Loucy (cell line): ENCODE data around the gene VGF.
A peak's percentile ranks its signal among the peaks of the same experiment; 100 is the strongest.

Source experiments
- H2AFZ ChIP-seq: fragments of 200-600 bp; sonication (generic); 2 replicates; pipeline ENCODE4 v1.6.0; 2016; ENCODE audit warnings: antibody characterized with exemption, mild to moderate bottlenecking, low read length, moderate library complexity
- H3F3A ChIP-seq: fragments of 200-600 bp; 2 replicates; pipeline ENCODE4 v1.6.0; 2016; ENCODE audit warnings: antibody characterized with exemption, low read depth, mild to moderate bottlenecking
- H3K27me3 ChIP-seq: fragments of 200-600 bp; sonication (generic); 2 replicates; pipeline ENCODE4 v1.6.1; 2014; ENCODE audit warnings: low read length, mild to moderate bottlenecking; ENCODE audit not compliant: insufficient read depth, poor library complexity, severe bottlenecking
- H3K36me3 ChIP-seq: fragments of 200-600 bp; sonication (generic); 2 replicates; pipeline ENCODE4 v1.6.1; 2016; ENCODE audit warnings: low read length; ENCODE audit not compliant: insufficient read depth
- H3K4me1 ChIP-seq: fragments of 200-600 bp; sonication (generic); 2 replicates; pipeline ENCODE4 v1.5.1; 2014; ENCODE audit warnings: low read length, mild to moderate bottlenecking; ENCODE audit not compliant: insufficient read depth, poor library complexity, severe bottlenecking
- H3K4me2 ChIP-seq: fragments of 200-600 bp; sonication (generic); 2 replicates; pipeline ENCODE4 v1.6.0; 2014; ENCODE audit warnings: antibody characterized with exemption, low read length, low read depth, mild to moderate bottlenecking; ENCODE audit not compliant: poor library complexity, severe bottlenecking
- H3K4me3 ChIP-seq: fragments of 200-600 bp; sonication (generic); 2 replicates; pipeline ENCODE4 v1.5.1; 2014; ENCODE audit warnings: low read length, mild to moderate bottlenecking, mixed read lengths; ENCODE audit not compliant: poor library complexity, severe bottlenecking
- H3K79me2 ChIP-seq: fragments of 200-600 bp; sonication (generic); 2 replicates; pipeline ENCODE4 v1.6.1; 2014; ENCODE audit warnings: low read length; ENCODE audit not compliant: insufficient read depth
- H3K9ac ChIP-seq: fragments of 200-600 bp; sonication (generic); 2 replicates; pipeline ENCODE4 v1.6.0; 2014; ENCODE audit warnings: mild to moderate bottlenecking, low read depth, low read length, moderate library complexity; ENCODE audit not compliant: poor library complexity, severe bottlenecking
- H3K9me2 ChIP-seq: fragments of 200-600 bp; sonication (generic); replicated peaks from 2 replicates; pipeline ENCODE4 v1.6.1; 2016; ENCODE audit warnings: low read depth, low read length, mixed read lengths
- H3K9me3 ChIP-seq: fragments of 200-600 bp; sonication (generic); 2 replicates; pipeline ENCODE4 v1.6.1; 2014; ENCODE audit warnings: mild to moderate bottlenecking, antibody characterized with exemption, low read length, low read depth; ENCODE audit not compliant: insufficient read depth
- H4K20me1 ChIP-seq: fragments of 200-600 bp; sonication (generic); 2 replicates; pipeline ENCODE4 v1.6.0; 2014; ENCODE audit warnings: antibody characterized with exemption, low read length, mild to moderate bottlenecking; ENCODE audit not compliant: insufficient read depth, poor library complexity, severe bottlenecking
- EZH2phosphoT487 ChIP-seq: fragments of 200-600 bp; IDR thresholded peaks from 2 replicates; pipeline ENCODE4 v1.6.1; 2018; ENCODE audit warnings: antibody characterized with exemption, mild to moderate bottlenecking, moderate library complexity, borderline replicate concordance
- TF ChIP-seq, protein P1 (sequence below): fragments of 200-600 bp; sonication (generic); conservative IDR thresholded peaks from 2 replicates; pipeline ENCODE4 v1.5.1; 2014; ENCODE audit warnings: mild to moderate bottlenecking, antibody characterized with exemption, low read length

VGF gene

DNA sequence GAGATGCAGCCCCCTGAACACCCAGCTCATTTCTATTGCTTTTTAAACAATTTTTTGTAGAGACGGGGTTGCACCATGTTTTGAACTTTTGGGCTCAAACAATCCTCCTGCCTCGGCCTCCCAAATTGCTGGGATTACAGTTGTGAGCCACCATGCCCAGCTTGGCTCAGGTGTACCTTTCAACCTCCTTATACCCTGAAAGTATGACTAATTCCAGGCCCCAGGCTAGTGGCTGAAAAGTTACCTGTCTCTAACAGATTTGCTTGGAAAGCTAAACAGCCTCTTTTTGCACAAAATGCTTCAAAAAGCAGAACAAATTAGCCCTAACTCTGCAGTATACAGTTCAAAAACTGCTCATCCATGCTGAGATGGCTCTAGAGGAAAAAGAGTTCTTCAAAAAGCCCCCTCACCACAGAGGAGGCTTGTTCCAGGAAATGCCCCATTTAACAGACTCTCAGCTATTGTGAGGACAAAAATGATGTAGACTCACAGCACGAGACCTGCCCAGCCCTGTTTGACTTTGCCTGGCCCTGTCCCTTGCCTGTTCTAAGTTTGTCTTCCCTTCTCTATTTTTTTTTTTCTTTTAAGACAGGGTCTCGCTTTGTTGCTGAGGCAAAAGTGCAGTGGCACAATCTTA is 24.5 kb downstream of the VGF start:
- Histone ChIP-seq H3K9me2 (no peaks in the 10 kb centered on the region), H3F3A (no peaks in the 10 kb centered on the region; the same call in 1 of the 2 replicates), H3K79me2 (no peaks in the 10 kb centered on the region), H3K4me1 (peaks cover 43% of the 10 kb centered on the region), H3K27me3 (no peaks in the 10 kb centered on the region), H4K20me1 (no peaks in the 10 kb centered on the region), H3K9me3 (no peaks in the 10 kb centered on the region), H3K9ac (peak overlapping the region; percentile 61), H3K36me3 (no peaks in the 10 kb centered on the region), H2AFZ (peak overlapping the region; percentile 87), H3K4me3 (no peak overlapping the region), H3K4me2 (peak overlapping the region; percentile 29)
- no peak for TF ChIP-seq EZH2phosphoT487
- TF ChIP-seq, protein P1, sequence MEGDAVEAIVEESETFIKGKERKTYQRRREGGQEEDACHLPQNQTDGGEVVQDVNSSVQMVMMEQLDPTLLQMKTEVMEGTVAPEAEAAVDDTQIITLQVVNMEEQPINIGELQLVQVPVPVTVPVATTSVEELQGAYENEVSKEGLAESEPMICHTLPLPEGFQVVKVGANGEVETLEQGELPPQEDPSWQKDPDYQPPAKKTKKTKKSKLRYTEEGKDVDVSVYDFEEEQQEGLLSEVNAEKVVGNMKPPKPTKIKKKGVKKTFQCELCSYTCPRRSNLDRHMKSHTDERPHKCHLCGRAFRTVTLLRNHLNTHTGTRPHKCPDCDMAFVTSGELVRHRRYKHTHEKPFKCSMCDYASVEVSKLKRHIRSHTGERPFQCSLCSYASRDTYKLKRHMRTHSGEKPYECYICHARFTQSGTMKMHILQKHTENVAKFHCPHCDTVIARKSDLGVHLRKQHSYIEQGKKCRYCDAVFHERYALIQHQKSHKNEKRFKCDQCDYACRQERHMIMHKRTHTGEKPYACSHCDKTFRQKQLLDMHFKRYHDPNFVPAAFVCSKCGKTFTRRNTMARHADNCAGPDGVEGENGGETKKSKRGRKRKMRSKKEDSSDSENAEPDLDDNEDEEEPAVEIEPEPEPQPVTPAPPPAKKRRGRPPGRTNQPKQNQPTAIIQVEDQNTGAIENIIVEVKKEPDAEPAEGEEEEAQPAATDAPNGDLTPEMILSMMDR = no peak

GRCh38 chr7:101140339-101140699 is 25.1 kb downstream of the VGF start:
- H3K27me3 ChIP-seq = no peaks in the 10 kb centered on the region
- H3K4me2 ChIP-seq = peak overlapping the region; percentile 29

GRCh38 chr7:101138213-101138870 is 27.0 kb downstream of the VGF start:
- H3F3A ChIP-seq = no peaks in the 10 kb centered on the region; the same call in 1 of the 2 replicates
- H3K9me3 ChIP-seq = no peaks in the 10 kb centered on the region
- no peaks in the 10 kb centered on the region for H3K36me3 ChIP-seq
- H3K79me2 ChIP-seq = no peaks in the 10 kb centered on the region
- H2AFZ ChIP-seq = peak overlapping the region; percentile 94
- H3K4me3 ChIP-seq = peak overlapping the region; percentile 74
- H3K9ac ChIP-seq = peak overlapping the region; percentile 64
- peaks cover 44% of the 10 kb centered on the region for H3K4me1 ChIP-seq
- peak overlapping the region; percentile 66 for H3K4me2 ChIP-seq
- no peaks in the 10 kb centered on the region for H3K9me2 ChIP-seq
- no peaks in the 10 kb centered on the region for H4K20me1 ChIP-seq
- TF ChIP-seq, protein P1 = peak; percentile 93
- TF ChIP-seq EZH2phosphoT487 = no peak
- H3K27me3 ChIP-seq = no peaks in the 10 kb centered on the region

More at GRCh38 chr7:101140339-101140699, 25.1 kb downstream of the VGF start:
- Histone ChIP-seq H3F3A (no peaks in the 10 kb centered on the region; the same call in 1 of the 2 replicates), H4K20me1 (no peaks in the 10 kb centered on the region), H3K9me3 (no peaks in the 10 kb centered on the region), H3K9me2 (no peaks in the 10 kb centered on the region), H3K4me3 (no peak overlapping the region), H3K9ac (peak overlapping the region; percentile 61), H3K79me2 (no peaks in the 10 kb centered on the region), H3K36me3 (no peaks in the 10 kb centered on the region), H2AFZ (peak overlapping the region; percentile 87), H3K4me1 (peaks cover 43% of the 10 kb centered on the region)
- TF ChIP-seq, protein P1 = no peak
- no peak for TF ChIP-seq EZH2phosphoT487
